Measurements from ENCODE around the gene H2AZ2.

- no peak for TF ChIP-seq CTCF (IDR thresholded peaks at IDR 0.05)
- TF ChIP-seq POLR2A (IDR thresholded peaks at IDR 0.05) = no peak
Measured at GRCh38 chr7:44819292-44819691, 28.6 kb downstream of the H2AZ2 start.

All from suprapubic skin (tissue), 3 donors.